CD14-positive monocyte (primary cell): ENCODE results near the gene RNF26. TPM values are rescaled to one million over a fixed set of nuclear protein-coding genes. Genes with fewer than 3 reads are reported as not detected.
A peak's percentile ranks its signal among the peaks of the same experiment; 100 is the strongest.

ENCODE experiments used
- DNase-seq, 3 donors: peaks; one replicate each; pipeline ENCODE4 v3.0.0-alpha.2; 2011 to 2022
- H2AFZ ChIP-seq: 2 replicates; pipeline ENCODE4 v1.6.0; 2012; ENCODE audit warnings: mild to moderate bottlenecking, low read depth, low read length, inconsistent platforms; ENCODE audit not compliant: insufficient read depth, poor library complexity, severe bottlenecking
- H3K27ac ChIP-seq, 2 donors: 1 replicate in 1 of 2; 2 replicates in 1 of 2; pipeline ENCODE4 v1.5.1; 2012 to 2013; ENCODE audit warnings: low read length in 2 of 2, control low read depth in 1 of 2, inconsistent platforms in 1 of 2, low read depth in 1 of 2, mild to moderate bottlenecking in 1 of 2
- H3K27me3 ChIP-seq, 2 donors: one replicate each; pipeline versions ENCODE4 v1.6.0 to v1.6.1; 2011 to 2013; ENCODE audit warnings: low read length in 2 of 2; ENCODE audit not compliant: control insufficient read depth in 2 of 2, insufficient read depth in 2 of 2
- H3K36me3 ChIP-seq, 2 donors: replicated peaks in 1 of 2; 1 replicate in 1 of 2; 2 replicates in 1 of 2; pipeline versions ENCODE4 v1.5.1 to v1.6.1; 2012 to 2013; ENCODE audit warnings: low read length in 2 of 2, control low read depth in 1 of 2, inconsistent platforms in 1 of 2, mild to moderate bottlenecking in 1 of 2; ENCODE audit not compliant: insufficient read depth in 2 of 2, control insufficient read depth in 1 of 2
- H3K4me1 ChIP-seq, 2 donors: 1 replicate in 1 of 2; 2 replicates in 1 of 2; pipeline versions ENCODE4 v1.5.1 to v1.6.1; 2012 to 2013; ENCODE audit warnings: low read length in 2 of 2, control low read depth in 1 of 2, inconsistent platforms in 1 of 2, mild to moderate bottlenecking in 1 of 2, moderate library complexity in 1 of 2; ENCODE audit not compliant: insufficient read depth in 2 of 2, control insufficient read depth in 1 of 2
- H3K4me2 ChIP-seq: replicated peaks from 2 replicates; pipeline ENCODE3; 2012; ENCODE audit warnings: low read length, moderate library complexity, mild to moderate bottlenecking; ENCODE audit not compliant: poor library complexity, severe bottlenecking; ENCODE audit errors: extremely low read depth
- H3K4me3 ChIP-seq, 3 experiments: fragments of 200-600 bp in 1 of 3; sonication (generic) in 1 of 3; replicated peaks in 1 of 3; 1 replicate in 2 of 3; 2 replicates in 1 of 3; pipeline ENCODE4 v1.5.1; 2011 to 2013; ENCODE audit warnings: low read length in 3 of 3, mild to moderate bottlenecking in 3 of 3, control low read depth in 2 of 3, low read depth in 2 of 3, inconsistent platforms in 1 of 3, moderate library complexity in 1 of 3
- H3K79me2 ChIP-seq: 2 replicates; pipeline ENCODE4 v1.6.0; 2012; ENCODE audit warnings: mild to moderate bottlenecking, control low read depth, inconsistent platforms, low read length, moderate library complexity; ENCODE audit not compliant: insufficient read depth
- H3K9ac ChIP-seq: 2 replicates; pipeline ENCODE4 v1.6.0; 2017; ENCODE audit warnings: low read length, mild to moderate bottlenecking; ENCODE audit not compliant: insufficient read depth, poor library complexity, severe bottlenecking
- H3K9me3 ChIP-seq, 2 donors: replicated peaks in 1 of 2; 1 replicate in 1 of 2; 2 replicates in 1 of 2; pipeline versions ENCODE4 v1.5.1 to v1.6.1; 2012 to 2013; ENCODE audit warnings: low read length in 2 of 2, control low read depth in 1 of 2; ENCODE audit not compliant: control insufficient read depth in 1 of 2, insufficient read depth in 1 of 2
- H4K20me1 ChIP-seq: 2 replicates; pipeline ENCODE4 v1.6.0; 2012; ENCODE audit warnings: mild to moderate bottlenecking, low read length, control low read depth, moderate library complexity; ENCODE audit not compliant: insufficient read depth
- H3K27ac Mint-ChIP-seq, 7 donors: one replicate each; pipeline ENCODE4 v1.8.0; 2020; ENCODE audit warnings: mild to moderate bottlenecking in 7 of 7, mixed read lengths in 7 of 7, moderate library complexity in 6 of 7, inconsistent platforms in 2 of 7
- H3K27me3 Mint-ChIP-seq, 3 donors: one replicate each; pipeline ENCODE4 v1.8.0; 2021 to 2022; ENCODE audit warnings: low read depth in 3 of 3, mild to moderate bottlenecking in 3 of 3, mixed read lengths in 3 of 3, moderate library complexity in 3 of 3, inconsistent platforms in 1 of 3
- H3K36me3 Mint-ChIP-seq, 2 donors: one replicate each; pipeline ENCODE4 v1.8.0; 2020; ENCODE audit warnings: mixed read lengths in 2 of 2, inconsistent platforms in 1 of 2, mild to moderate bottlenecking in 1 of 2
- H3K4me1 Mint-ChIP-seq: one replicate; pipeline ENCODE4 v1.8.0; 2020; ENCODE audit warnings: mild to moderate bottlenecking, mixed read lengths
- H3K4me3 Mint-ChIP-seq, 2 donors: one replicate each; pipeline ENCODE4 v1.8.0; 2020; ENCODE audit warnings: mild to moderate bottlenecking in 2 of 2, mixed read lengths in 2 of 2, moderate library complexity in 1 of 2
- H3K9me3 Mint-ChIP-seq, 7 donors: one replicate each; pipeline ENCODE4 v1.8.0; 2020 to 2022; ENCODE audit warnings: mixed read lengths in 7 of 7, mild to moderate bottlenecking in 6 of 7, moderate library complexity in 6 of 7, inconsistent platforms in 2 of 7
- WGBS: methylation state at CpG from one replicate; pipeline ENCODE4 v1.1.5; 2013; ENCODE audit warnings: missing lambda C conversion rate; ENCODE audit not compliant: insufficient coverage; 5-methylcytosine and 5-hydroxymethylcytosine counted together
- intact Hi-C, 2 donors: fragments of 100-400 bp; cut with micrococcal nuclease; formaldehyde crosslinking; loops; one replicate each; pipeline versions ENCODE4 v1.15.0 to v1.15.1; 2023
- polyA plus RNA-seq, 3 donors: library from polyadenylated mRNA; depleted of rRNA in 1 of 3; unstranded in 2 of 3; stranded (reverse) in 1 of 3; fragments of 300-500 nt in 2 of 3; fragments of >200 nt in 1 of 3; fragmentation: Illumina TruSeq in 2 of 3; gene quantifications; 1 replicate in 2 of 3; 2 replicates in 1 of 3; pipeline ENCODE4 v1.2.3, GENCODE V29; 2012 to 2021
- TF ChIP-seq, protein P1 (sequence below): fragments of 200-600 bp; IDR thresholded peaks from one replicate; pipeline ENCODE4 v1.8.0; 2022; ENCODE audit warnings: antibody characterized with exemption, mild to moderate bottlenecking

The RNF26 gene
- polyA plus RNA-seq, 3 donors, result 6.8 to 27.6 (median 20.5) TPM

DNA sequence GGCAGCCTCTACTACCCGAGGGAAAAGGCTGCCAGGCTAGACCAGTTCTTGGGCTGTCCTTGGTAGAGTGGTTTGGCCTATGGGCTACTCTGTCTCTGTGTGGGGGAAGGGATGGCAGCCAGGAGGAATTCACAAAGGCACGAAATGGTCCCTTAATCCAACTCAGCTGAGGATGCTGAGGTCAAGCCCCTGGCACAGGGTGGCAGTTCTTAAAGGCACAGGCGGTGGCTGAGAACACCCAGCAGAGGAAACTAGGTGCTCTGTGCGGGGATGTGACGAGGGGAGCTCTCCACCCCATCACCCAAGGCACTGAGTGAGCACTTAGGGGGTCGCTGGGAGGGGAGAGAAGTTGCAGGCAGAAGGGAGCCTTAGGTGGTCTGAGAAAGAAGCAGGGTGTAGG lies 12.3 kb downstream of the RNF26 start, which contains the start of gene MFRP:
Gene MFRP, minus strand, starts transcription at position 101 of the 400 bp plus-strand sequence. CDS start 192 bp downstream, outside the sequence.
- Histone ChIP-seq H3K36me3 (no peaks in the 10 kb centered on the region), H3K27ac (no peak within 1 kb of the TSS), H3K9ac (no peak within 1 kb of the TSS), H3K4me2 (no peak within 1 kb of the TSS), H3K4me1 (no peaks in the 10 kb centered on the region), H3K4me3 (no peak within 1 kb of the TSS), H4K20me1 (no peaks in the 10 kb centered on the region), H3K79me2 (no peaks in the 10 kb centered on the region), H3K9me3 (no peaks in the 10 kb centered on the region), H2AFZ (no peak within 1 kb of the TSS), H3K27me3 (peaks cover 4 to 25% of the 10 kb centered on the region in 2 donors)
- Mint-ChIP-seq H3K4me1 (no peaks in the 10 kb centered on the region), H3K36me3 (no peaks in the 10 kb centered on the region), H3K27me3 (peaks cover 29 to 54% (median 46%) of the 10 kb centered on the region in 3 donors), H3K27ac (peak within 1 kb of the TSS in 2 of 7 donors; percentile 25 to 46), H3K9me3 (no peaks in the 10 kb centered on the region), H3K4me3 (no peak within 1 kb of the TSS)
- no peak for DNase-seq
- TF ChIP-seq, protein P1, sequence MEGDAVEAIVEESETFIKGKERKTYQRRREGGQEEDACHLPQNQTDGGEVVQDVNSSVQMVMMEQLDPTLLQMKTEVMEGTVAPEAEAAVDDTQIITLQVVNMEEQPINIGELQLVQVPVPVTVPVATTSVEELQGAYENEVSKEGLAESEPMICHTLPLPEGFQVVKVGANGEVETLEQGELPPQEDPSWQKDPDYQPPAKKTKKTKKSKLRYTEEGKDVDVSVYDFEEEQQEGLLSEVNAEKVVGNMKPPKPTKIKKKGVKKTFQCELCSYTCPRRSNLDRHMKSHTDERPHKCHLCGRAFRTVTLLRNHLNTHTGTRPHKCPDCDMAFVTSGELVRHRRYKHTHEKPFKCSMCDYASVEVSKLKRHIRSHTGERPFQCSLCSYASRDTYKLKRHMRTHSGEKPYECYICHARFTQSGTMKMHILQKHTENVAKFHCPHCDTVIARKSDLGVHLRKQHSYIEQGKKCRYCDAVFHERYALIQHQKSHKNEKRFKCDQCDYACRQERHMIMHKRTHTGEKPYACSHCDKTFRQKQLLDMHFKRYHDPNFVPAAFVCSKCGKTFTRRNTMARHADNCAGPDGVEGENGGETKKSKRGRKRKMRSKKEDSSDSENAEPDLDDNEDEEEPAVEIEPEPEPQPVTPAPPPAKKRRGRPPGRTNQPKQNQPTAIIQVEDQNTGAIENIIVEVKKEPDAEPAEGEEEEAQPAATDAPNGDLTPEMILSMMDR, result no peak
- 49% methylated on average over 2 of the region's 6 CpGs for WGBS
- intact Hi-C loops, result no loop called here

- TF ChIP-seq, protein P1, result no peak
- no CpG with 5 or more reads among the region's 2 CpGs for WGBS
- Histone ChIP-seq H4K20me1 (no peaks in the 10 kb centered on the region), H3K27me3 (peaks cover 0 to 18% of the 10 kb centered on the region in 2 donors), H3K4me1 (no peaks in the 10 kb centered on the region), H3K36me3 (no peaks in the 10 kb centered on the region), H3K27ac (no peak overlapping the region), H3K9me3 (no peaks in the 10 kb centered on the region), H2AFZ (no peak overlapping the region), H3K4me3 (no peak overlapping the region), H3K9ac (no peak overlapping the region), H3K79me2 (no peaks in the 10 kb centered on the region), H3K4me2 (no peak overlapping the region)
- no peak overlapping the region for H3K27ac Mint-ChIP-seq
- H3K9me3 Mint-ChIP-seq, result no peaks in the 10 kb centered on the region
- H3K4me1 Mint-ChIP-seq, result no peaks in the 10 kb centered on the region
- no peak for DNase-seq
- intact Hi-C loops, result no loop called here
- H3K4me3 Mint-ChIP-seq, result no peak overlapping the region
- no peaks in the 10 kb centered on the region for H3K36me3 Mint-ChIP-seq
- peaks cover 28 to 48% (median 45%) of the 10 kb centered on the region in 3 donors for H3K27me3 Mint-ChIP-seq
Observed at GRCh38 chr11:119347242-119347641, 12.9 kb downstream of the RNF26 start.
